ENCODE results near the gene SEC24A.
"Not testable (repeated sequence)": the region's sequence is repeated elsewhere in the genome, so short reads cannot be mapped to it uniquely, and the experiment has no call there.

SEC24A gene

DNA sequence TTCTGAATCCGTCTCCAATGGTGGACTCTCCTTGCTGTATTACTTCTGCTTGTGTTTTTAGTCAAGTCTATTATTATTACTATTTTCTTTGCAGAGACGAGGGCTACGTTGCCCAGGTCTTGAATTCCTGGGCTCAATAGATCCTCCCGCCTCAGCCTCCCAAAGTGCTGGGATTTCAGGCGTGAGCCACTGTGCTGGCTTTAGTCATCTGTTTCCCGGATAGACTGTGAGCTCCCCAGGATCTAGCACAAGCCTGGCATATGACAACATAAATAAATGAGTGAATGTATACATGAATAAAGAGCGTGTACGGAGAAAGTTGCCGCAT, 109.6 kb downstream of the SEC24A start:
- no peak for DNase-seq

DNA sequence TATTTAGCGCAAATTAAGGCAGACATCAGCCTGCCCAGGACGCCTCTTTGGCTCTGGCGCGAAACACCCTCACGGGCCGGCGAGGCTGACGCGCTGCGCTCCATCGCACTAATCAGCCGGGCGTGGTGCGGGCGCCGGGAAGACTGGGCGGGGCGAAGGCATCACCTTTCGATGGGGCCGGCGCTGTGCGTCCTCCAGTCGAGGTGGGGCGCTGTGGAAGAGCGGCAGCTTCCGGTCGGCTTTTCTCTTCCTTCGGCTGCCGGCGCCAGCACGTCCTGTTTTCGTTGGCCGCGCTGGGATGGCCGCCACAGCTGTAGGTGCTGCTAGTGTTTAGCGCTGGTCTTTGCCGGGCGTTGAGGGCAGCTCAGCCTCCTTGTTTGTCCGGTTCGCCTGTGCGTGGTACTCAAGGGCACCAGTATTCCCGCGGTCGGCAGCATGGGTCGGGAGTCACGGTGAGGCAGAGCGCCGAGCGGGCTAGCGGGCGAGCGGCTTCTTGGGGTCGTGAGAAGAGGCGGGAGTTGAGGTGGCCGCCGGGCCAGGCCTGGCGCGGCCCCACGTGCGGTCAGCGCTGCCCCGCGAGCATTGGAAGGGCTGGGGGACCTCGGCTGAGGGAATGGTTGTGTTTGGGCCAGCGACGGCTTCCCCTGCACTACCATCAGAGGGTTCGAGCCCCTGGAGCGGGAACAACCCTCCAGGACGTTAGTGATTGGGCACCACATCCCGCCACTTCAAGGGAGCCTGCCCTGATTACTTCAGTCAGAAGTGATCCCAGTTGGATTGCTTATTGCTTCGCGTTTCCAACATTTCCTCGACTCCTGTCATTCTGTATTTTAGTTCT, 110.1 kb downstream of the SEC24A start, which contains the start of gene DDX46:
Gene DDX46, plus strand, starts transcription at position 276 of the 838 bp plus-strand sequence. Its CDS starts 160 bp downstream, at position 436.
- peak; percentile 82 to 93 (median 92) for DNase-seq

DNA sequence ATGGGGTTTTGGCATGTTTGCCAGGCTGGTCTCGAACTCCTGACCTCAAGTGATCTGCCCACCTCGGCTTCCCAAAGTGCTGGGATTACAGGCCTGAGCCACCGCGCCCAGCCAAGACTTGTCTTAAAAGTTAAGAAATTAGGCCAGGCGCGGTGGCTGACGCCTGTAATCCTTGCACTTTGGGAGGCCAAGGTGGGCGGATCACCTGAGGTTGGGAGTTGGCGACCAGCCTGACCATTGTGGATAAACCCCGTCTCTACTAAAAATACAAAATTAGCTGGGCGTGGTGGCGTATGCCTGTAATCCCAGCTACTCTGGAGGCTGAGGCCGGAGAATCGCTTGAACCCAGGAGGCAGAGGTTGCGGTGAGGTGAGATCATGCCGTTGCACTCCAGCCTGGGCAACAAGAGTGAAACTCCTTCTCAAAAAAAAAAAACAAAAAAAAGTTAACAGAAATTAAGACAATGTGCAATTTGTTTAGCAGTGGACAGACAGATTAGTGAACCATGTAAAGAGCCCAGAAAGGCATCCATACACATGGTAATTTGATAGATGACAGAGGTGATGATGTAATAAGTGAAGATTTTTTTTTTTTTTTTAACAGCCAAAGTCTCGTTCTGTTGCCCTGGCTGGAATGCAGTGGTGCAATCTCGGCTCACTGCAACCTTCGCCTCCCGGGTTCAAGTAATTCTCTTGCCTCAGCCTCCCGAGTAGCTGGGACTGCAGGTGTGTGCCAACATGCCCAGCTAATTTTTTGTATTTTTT, 119.1 kb downstream of the SEC24A start:
- not testable (repeated sequence) for DNase-seq

DNA sequence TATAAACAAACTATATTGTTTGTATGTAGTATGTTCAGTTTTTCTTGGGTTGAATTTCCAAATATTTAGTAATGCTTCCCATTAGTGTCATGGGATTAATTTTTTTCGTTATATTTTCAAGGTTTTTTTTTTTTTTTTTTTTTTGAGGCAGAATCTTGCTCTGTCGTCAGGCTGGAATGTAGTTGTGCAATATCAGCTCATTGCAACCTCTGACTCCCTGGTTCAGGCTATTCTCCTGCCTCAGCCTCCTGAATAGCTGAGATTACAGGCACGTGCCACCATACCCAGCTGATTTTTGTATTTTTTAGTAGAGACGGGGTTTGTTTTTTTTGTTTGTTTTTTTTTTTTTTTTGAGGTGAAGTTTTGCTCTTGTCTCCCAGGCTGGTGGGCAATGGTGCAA, 120.6 kb downstream of the SEC24A start:
- no peak for DNase-seq

DNA sequence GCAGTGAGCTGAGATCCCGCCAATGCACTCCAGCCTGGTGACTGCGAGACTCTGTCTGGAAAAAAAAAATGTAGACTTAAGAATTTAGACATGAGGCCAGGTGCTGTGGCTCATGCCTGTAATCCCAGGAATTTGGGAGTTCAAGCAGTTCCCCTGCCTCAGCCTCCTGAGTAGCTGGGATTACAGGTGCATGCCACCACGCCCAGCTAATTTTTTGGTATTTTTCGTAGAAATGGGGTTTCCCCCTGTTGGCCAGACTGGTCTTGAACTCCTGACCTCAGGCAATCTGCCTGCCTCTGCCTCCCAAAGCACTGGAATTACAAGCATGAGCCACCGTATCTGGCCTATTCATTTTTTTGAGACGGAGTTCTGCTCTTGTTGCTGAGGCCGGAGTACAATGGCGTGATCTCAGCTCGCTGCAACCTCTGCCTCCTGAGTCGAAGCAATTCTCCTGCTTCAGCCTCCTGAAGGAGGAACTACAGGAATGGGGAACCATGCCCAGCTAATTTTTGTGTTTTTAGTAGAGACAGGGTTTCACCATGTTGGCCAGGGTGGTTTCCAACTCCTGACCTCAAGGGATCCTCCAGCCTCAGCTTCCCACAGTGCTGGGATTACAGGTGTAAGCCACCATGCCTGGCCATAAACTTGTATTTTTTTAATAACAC, 124.0 kb downstream of the SEC24A start:
- no peak for DNase-seq

DNA sequence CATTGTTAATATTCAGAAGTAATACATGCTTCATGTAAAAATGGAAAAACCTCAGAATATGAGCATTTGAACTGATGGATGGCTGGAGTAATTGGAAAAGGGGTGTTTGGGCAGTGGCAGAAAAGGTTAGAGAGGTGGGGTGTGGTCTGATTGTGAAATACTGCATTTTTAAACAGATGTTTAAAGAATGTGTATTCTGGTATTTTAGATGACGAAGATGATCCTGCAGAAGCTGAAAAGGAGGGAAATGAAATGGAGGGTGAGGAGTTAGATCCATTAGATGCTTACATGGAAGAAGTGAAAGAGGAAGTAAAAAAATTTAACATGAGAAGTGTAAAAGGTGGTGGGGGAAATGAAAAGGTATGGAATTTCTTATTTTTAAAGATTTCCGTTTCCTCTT, 128.8 kb downstream of the SEC24A start:
- no peak for DNase-seq
